RKO (cell line): ENCODE measurements around the gene PRKCG.
A peak's percentile ranks its signal among the peaks of the same experiment; 100 is the strongest.

Source experiments
- DNase-seq: peaks from one replicate; pipeline ENCODE4 v3.0.0-alpha.2; 2016; ENCODE audit warnings: low spot score

PRKCG gene

GRCh38 chr19:53898636-53899341 is 16.8 kb downstream of the PRKCG start:
- DNase-seq: peak; percentile 32

DNA sequence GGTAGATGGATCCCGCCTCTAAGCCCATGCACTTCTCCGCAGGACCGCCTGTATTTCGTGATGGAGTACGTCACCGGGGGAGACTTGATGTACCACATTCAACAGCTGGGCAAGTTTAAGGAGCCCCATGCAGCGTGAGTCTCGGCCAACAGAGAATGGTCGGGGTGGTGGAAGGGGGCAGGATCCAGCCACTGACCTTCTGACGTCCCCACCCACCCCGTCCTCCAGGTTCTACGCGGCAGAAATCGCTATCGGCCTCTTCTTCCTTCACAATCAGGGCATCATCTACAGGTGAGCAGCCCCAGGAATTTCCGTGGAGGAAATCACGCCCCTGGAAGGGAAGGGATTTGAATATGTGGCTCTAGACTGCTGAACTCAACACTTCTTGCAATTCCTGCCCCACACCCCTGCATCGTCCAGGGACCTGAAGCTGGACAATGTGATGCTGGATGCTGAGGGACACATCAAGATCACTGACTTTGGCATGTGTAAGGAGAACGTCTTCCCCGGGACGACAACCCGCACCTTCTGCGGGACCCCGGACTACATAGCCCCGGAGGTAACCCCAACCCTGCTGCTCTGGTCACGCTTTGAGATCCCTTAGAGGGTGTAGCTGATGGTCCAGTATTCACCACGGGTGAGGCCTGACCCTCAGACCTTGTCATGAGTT is 18.3 kb downstream of the PRKCG start:
- no peak for DNase-seq

- peak; percentile 40 for DNase-seq
Measured at GRCh38 chr19:53903055-53903680, 21.2 kb downstream of the PRKCG start.

DNA sequence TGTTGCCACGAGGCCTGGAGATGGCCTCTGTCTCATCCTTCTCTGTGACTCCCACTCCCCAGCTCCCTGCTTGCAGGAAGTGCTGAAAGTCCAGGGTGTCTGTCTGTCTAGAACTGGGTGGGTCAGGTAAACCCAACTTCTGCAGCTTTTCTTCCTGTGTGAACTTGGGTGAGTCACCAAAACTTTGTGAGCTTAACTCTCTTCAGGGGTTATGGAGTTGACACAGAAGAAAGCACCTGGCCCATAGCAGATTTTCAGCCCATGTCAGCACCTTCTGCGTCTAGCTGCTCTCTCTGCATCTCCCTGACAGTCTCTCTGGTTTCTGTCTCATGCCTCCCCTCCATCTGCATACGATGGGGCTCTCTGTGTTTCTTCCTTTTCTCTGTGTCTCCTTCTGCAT is 22.9 kb downstream of the PRKCG start:
- DNase-seq: no peak

- no peak for DNase-seq
Measured at GRCh38 chr19:53905787-53906186, 23.8 kb downstream of the PRKCG start.

DNA sequence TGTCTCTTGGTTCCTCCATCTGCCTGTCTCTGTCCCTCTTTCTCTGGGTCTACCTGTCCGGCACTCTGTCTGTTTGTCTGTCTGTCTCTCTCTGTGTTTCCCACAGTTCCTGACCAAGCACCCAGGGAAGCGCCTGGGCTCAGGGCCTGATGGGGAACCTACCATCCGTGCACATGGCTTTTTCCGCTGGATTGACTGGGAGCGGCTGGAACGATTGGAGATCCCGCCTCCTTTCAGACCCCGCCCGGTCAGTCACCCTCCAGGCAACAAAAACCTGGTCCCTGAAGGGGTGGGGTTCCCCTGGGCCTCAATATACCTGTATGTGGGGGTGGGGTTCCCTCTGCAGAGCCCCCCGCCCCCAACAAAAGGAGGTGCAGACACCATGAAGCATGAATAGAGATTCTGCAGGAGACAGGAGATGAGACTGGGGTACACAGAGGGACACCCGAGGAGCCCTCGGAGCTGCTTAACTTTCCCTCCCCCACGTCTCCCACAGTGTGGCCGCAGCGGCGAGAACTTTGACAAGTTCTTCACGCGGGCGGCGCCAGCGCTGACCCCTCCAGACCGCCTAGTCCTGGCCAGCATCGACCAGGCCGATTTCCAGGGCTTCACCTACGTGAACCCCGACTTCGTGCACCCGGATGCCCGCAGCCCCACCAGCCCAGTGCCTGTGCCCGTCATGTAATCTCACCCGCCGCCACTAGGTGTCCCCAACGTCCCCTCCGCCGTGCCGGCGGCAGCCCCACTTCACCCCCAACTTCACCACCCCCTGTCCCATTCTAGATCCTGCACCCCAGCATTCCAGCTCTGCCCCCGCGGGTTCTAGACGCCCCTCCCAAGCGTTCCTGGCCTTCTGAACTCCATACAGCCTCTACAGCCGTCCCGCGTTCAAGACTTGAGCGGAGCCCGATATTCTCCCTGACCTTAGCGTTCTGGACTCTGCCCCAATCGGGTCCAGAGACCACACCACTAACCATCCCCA is 24.5 kb downstream of the PRKCG start:
- DNase-seq: peak; percentile 51

- DNase-seq: no peak
Measured at GRCh38 chr19:53907193-53907581, 25.2 kb downstream of the PRKCG start.

- no peak for DNase-seq
Measured at GRCh38 chr19:53907690-53908089, 25.7 kb downstream of the PRKCG start.

DNA sequence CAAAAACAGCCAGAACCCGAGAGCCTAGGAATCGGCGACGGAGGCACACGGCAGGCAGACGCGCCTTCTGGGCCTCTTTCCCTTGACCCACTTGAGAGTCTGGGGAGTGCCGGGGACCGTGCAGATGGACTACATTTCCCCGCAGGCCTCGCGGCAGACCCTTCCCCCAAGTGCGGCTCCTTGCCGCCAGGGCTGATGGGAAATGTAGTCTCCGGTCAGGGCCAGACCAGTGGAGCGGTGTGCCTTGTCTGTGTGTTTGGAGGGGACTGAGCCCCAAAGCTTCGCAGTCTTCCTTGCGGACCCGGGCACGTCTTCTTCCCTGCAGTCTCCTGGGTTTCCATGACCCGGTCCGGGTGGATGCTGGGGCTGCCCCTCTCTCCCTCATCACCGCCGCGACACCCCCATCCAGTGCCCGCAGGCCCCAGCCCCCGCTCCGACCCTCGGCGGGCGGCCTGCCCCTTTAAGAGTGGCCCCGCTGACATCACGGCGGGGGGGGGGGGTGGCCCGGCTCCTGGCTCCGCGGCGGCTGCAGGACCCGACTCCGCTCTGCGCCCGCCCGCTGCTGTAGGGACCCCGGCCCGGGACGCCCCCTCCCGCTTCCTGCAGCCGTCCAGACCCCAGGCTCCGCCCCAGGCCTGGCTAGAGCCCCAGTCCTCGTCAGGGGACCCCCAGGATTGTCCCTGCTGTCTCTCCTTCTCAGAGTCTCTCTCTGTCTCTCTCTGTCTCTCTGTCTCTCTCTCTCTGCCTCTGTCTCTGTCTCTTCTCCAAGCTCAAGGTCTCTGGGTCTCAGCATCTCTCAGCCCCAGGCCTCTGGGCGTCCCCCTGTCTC is 26.3 kb downstream of the PRKCG start:
- DNase-seq: no peak

DNA sequence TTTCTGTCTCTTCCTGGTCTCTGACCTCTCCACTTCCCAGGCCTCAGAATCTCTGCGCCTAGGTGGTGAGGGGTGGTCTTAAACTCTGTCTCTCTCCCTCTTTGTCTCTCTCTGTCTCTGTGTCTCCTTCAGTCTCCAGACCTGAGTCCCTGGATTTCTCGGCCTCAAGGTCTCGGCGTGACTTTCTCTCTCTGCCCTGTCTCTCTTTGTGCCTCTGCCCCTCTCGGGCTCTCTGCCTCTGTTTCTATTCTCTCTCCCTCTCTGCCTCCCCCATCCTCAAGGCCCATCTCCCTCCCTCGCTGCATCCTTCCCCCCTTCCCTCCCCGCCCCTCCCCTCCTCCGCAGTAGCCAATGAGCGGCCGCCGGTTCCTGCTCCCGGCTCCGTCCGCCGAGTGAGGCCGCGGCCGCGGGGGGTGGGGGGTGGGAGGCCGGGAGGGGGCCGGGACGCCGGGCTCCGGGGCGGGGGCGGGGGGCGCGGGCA is 27.0 kb downstream of the PRKCG start, which contains the start of gene CACNG7:
TSS of gene CACNG7 (plus strand) at position 344 of the 481 bp plus-strand sequence. CDS start 3,554 bp downstream, outside the sequence.
- DNase-seq: no peak

GRCh38 chr19:53909471-53910169 is 27.6 kb downstream of the PRKCG start:
- DNase-seq: no peak

DNA sequence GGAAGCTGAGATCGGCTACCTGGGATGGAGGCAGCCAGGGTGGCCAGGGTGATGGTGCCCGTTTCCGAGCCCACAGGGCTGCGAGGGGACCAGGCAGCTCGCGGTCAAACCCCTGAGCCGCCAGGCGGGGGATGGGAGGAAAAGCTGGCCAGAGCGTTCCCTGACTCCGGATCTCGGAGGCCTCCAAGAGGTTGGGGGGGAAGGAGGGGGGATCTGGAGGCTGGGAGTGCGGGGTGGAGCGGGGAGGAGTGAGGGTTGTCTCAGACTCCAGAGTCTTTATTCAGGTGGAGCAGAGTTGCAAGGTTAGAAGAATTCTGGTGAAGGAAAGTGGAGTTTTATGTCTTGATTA is 28.1 kb downstream of the PRKCG start:
- DNase-seq: no peak

GRCh38 chr19:53912653-53913052 is 30.7 kb downstream of the PRKCG start:
- no peak for DNase-seq

DNA sequence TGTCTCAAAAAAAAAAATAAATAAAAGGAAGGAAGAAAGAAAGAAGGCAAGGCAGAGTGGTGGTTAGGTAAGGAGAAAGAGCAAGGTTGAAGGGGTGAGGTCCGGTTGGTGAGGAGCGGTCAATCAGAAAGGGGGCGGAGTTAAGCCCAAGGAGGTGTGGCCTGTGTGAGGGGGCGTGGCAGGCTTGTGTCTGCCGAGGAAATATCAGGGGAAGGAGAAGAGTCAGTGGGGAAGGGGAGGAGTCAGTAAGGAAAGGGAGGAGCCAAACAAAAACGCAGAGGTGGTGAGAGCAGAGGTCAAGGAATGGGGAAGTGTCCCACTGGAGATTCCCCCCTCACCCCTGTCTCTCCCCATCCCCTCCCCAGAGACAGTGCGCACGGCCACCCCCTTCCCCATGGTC is 33.0 kb downstream of the PRKCG start:
- DNase-seq: no peak

DNA sequence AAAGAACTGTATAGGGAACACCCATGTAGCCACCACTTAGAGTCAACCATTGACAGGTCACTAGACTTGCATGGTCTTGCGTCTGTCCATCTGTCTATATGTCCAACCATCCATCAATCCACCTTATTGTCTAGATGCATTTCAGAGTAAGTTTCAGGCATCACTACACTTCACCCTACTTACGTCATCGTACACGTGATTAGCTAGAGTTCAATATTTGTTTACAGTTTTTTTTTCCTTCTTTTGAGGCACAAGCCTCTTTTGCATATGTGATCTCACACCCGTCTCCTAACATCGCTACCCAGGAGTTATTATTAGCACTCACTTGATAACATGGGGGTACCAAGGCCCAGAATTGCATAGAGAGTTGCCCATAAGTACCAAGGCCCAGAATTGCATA is 34.0 kb downstream of the PRKCG start:
- DNase-seq: no peak

- no peak for DNase-seq
Measured at GRCh38 chr19:53917356-53917755, 35.4 kb downstream of the PRKCG start.

GRCh38 chr19:53927739-53928138 is 45.7 kb downstream of the PRKCG start:
- peak; percentile 78 for DNase-seq

DNA sequence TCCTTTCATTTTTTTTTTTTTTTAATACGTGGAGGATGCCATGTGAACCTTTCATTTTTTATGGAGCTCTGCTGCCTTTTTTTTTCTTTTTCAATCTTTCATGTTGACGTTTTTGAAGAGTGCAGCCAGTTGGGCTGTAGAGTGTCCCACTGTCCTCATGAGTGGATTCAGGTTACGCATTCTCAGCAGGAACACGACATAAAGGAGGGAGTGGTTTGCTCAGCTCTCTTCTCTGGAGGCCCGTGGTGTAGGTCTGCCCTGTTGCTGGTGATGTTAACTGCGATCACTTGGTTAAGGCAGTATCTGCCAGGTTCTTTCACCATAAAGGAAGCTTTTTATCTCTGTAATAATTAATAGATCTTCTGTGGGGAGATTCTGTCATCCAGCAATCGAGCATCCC is 54.0 kb downstream of the PRKCG start:
- no peak for DNase-seq

- DNase-seq: no peak
Measured at GRCh38 chr19:53942001-53942786, 60.2 kb downstream of the PRKCG start.

- no peak for DNase-seq
Measured at GRCh38 chr19:53944416-53944815, 62.4 kb downstream of the PRKCG start.
